Panc1 (cell line): ENCODE measurements around the gene TTC39B.

Experiments used
- POLR2AphosphoS5 ChIP-seq: IDR thresholded peaks from 2 replicates; pipeline ENCODE4 v1.6.1; 2012; ENCODE audit warnings: mild to moderate bottlenecking, low read depth, low read length, moderate library complexity
- SIN3A ChIP-seq: IDR thresholded peaks from 2 replicates; pipeline ENCODE4 v1.6.1; 2012; ENCODE audit warnings: low read depth, mild to moderate bottlenecking, low read length, moderate library complexity, borderline replicate concordance; ENCODE audit not compliant: insufficient read depth
- TF ChIP-seq, protein P1 (sequence below): fragments of 450-650 bp; IDR thresholded peaks from 2 replicates; pipeline ENCODE4 v1.5.1; 2017; ENCODE audit warnings: mild to moderate bottlenecking

DNA sequence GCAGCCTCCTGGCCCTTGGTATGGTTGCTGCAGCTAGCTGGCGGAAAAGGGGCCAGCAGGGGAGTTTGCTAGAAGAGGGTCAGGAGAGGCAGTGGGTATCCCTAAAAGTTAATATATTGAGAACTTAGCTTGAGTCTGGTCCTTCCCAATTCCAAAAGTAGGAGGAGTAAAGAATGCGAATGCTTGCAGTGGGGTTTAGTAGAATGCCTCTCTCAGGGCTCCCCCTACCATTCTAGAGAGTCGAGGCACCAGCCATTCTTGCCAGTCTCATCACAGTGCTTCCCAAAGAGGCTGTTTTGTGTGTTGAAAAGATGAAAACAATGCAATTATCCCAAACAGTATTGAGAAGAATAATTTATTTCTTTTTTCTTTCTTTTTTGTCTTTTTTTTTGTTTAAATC, 26.4 kb downstream of the TTC39B start:
- TF ChIP-seq, protein P1, sequence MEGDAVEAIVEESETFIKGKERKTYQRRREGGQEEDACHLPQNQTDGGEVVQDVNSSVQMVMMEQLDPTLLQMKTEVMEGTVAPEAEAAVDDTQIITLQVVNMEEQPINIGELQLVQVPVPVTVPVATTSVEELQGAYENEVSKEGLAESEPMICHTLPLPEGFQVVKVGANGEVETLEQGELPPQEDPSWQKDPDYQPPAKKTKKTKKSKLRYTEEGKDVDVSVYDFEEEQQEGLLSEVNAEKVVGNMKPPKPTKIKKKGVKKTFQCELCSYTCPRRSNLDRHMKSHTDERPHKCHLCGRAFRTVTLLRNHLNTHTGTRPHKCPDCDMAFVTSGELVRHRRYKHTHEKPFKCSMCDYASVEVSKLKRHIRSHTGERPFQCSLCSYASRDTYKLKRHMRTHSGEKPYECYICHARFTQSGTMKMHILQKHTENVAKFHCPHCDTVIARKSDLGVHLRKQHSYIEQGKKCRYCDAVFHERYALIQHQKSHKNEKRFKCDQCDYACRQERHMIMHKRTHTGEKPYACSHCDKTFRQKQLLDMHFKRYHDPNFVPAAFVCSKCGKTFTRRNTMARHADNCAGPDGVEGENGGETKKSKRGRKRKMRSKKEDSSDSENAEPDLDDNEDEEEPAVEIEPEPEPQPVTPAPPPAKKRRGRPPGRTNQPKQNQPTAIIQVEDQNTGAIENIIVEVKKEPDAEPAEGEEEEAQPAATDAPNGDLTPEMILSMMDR = no peak
- TF ChIP-seq POLR2AphosphoS5 (no peak), SIN3A (no peak)
